GM23248 (cell line): ENCODE results near the gene MICOS13. TPM values are rescaled to one million over a fixed set of nuclear protein-coding genes. Genes with fewer than 3 reads are reported as not detected.

Source experiments
- DNase-seq: peaks from one replicate; pipeline ENCODE4 v3.0.0-alpha.2; 2015
- H2AFZ ChIP-seq: fragments of 200-600 bp; sonication (generic); 2 replicates; pipeline ENCODE4 v1.6.1; 2016; ENCODE audit warnings: antibody characterized with exemption
- H3F3A ChIP-seq: fragments of 200-600 bp; sonication (generic); 2 replicates; pipeline ENCODE4 v1.6.1; 2016; ENCODE audit warnings: mild to moderate bottlenecking, antibody characterized with exemption, mixed run types; ENCODE audit not compliant: insufficient read depth
- H3K27ac ChIP-seq: fragments of 200-600 bp; sonication (generic); 2 replicates; pipeline ENCODE4 v1.5.1; 2016; ENCODE audit warnings: mild to moderate bottlenecking
- H3K27me3 ChIP-seq: fragments of 200-600 bp; sonication (generic); replicated peaks from 2 replicates; pipeline ENCODE4 v1.6.1; 2016; ENCODE audit warnings: mild to moderate bottlenecking; ENCODE audit not compliant: insufficient read depth
- H3K36me3 ChIP-seq: fragments of 200-600 bp; sonication (generic); 2 replicates; pipeline ENCODE4 v1.6.1; 2016; ENCODE audit warnings: low read depth, mild to moderate bottlenecking
- H3K4me1 ChIP-seq: fragments of 200-600 bp; sonication (generic); 2 replicates; pipeline ENCODE4 v1.6.1; 2016; ENCODE audit warnings: mild to moderate bottlenecking; ENCODE audit not compliant: insufficient read depth
- H3K4me2 ChIP-seq: fragments of 200-600 bp; sonication (generic); one replicate; pipeline ENCODE4 v1.6.1; 2016; ENCODE audit warnings: mild to moderate bottlenecking; ENCODE audit not compliant: unreplicated experiment
- H3K4me3 ChIP-seq: fragments of 200-600 bp; sonication (generic); 2 replicates; pipeline ENCODE4 v1.5.1; 2016; ENCODE audit warnings: mild to moderate bottlenecking
- H3K79me2 ChIP-seq: fragments of 200-600 bp; sonication (generic); 2 replicates; pipeline ENCODE4 v1.6.1; 2016; ENCODE audit warnings: mild to moderate bottlenecking; ENCODE audit not compliant: insufficient read depth
- H3K9ac ChIP-seq: fragments of 200-600 bp; sonication (generic); 2 replicates; pipeline ENCODE4 v1.6.1; 2016; ENCODE audit warnings: mild to moderate bottlenecking
- H3K9me2 ChIP-seq: fragments of 200-600 bp; sonication (generic); 2 replicates; pipeline ENCODE4 v1.6.1; 2016; ENCODE audit warnings: mixed run types, mild to moderate bottlenecking, moderate library complexity; ENCODE audit not compliant: insufficient read depth
- H3K9me3 ChIP-seq: fragments of 200-600 bp; sonication (generic); one replicate; pipeline ENCODE4 v1.6.1; 2017; ENCODE audit warnings: low read depth
- H4K20me1 ChIP-seq: fragments of 200-600 bp; sonication (generic); 2 replicates; pipeline ENCODE4 v1.6.0; 2016; ENCODE audit not compliant: insufficient read depth
- EZH2 ChIP-seq: fragments of 200-600 bp; sonication (generic); IDR thresholded peaks from 2 replicates; pipeline ENCODE4 v1.6.1; 2018; ENCODE audit warnings: antibody characterized with exemption, mild to moderate bottlenecking; ENCODE audit not compliant: insufficient read depth, poor library complexity, severe bottlenecking
- EZH2phosphoT487 ChIP-seq: fragments of 200-600 bp; sonication (generic); IDR thresholded peaks from 2 replicates; pipeline ENCODE4 v1.6.1; 2018; ENCODE audit warnings: antibody characterized with exemption, moderate library complexity, mild to moderate bottlenecking, low read depth; ENCODE audit not compliant: insufficient read depth
- WGBS, 2 experiments: methylation state at CpG; one replicate each; pipeline ENCODE4 v1.1.6; 2015 to 2017; ENCODE audit warnings: low lambda C conversion rate in 2 of 2, low coverage in 1 of 2; ENCODE audit errors: missing lambda C conversion rate in 2 of 2; 5-methylcytosine and 5-hydroxymethylcytosine counted together
- in situ Hi-C: fragments of 300-500 bp; cut with MboI; formaldehyde crosslinking; loops from 2 replicates; pipeline ENCODE4 v1.15.0; 2020
- polyA plus RNA-seq: library from polyadenylated mRNA; unstranded; fragments of >200 nt; fragmentation: Nextera tagmentation; extraction: Ambion mirVana; gene quantifications from 2 replicates; pipeline ENCODE4 v1.2.1, GENCODE V29; 2016
- total RNA-seq: library from RNA; depleted of rRNA; stranded (reverse); fragments of >200 nt; shearing (Covaris generic); gene quantifications from 2 replicates; pipeline ENCODE4 v1.2.3, GENCODE V29; 2014

Gene MICOS13
- total and polyA plus RNA-seq, 2 experiments from 2014 or later = 44.5 to 147 TPM

DNA sequence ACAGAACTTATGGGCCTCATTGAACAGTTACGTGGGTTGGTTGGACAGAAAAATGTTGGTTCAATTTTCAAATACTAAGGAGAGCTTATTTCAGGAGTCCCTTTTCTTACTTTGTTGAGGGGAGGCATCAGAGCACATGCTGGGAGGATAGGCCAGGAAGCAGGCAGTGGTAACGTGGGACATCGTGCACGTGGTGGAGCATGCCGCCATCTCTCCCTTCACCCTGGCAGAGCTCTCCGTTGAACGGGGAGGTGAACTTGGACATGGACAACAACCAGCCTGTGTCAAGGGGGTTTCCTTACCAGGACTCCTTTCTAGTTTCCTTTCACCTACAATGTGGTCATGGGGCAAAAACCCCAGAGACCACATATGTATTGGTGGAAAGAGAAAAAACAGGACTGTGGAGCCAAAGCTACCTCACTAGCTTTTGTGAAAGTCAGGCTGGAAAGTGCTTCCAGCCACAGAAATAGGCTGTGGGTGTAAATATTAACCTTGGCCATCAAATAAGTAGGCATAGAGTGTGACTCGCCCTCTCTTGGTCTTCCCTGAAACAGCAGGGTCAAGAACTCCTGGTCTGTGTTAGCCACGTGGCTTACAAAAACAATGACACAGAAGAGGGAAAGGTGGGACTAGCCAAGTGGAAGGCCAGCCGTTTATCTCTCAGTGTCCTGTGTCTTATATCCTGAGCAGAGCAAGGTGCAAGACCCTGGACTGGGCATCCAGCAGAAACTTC lies 14.4 kb downstream of the MICOS13 start:
- Histone ChIP-seq H3K27me3 (no peaks in the 10 kb centered on the region), H3K4me1 (peaks cover 7% of the 10 kb centered on the region; the same call in 1 of the 2 replicates), H3K36me3 (peaks cover 50% of the 10 kb centered on the region), H3K9ac (peak overlapping the region; percentile 26), H3K4me2 (no peak overlapping the region), H3F3A (peaks cover 29% of the 10 kb centered on the region), H3K9me2 (no peaks in the 10 kb centered on the region), H4K20me1 (no peaks in the 10 kb centered on the region), H3K4me3 (no peak overlapping the region), H3K27ac (peak overlapping the region; percentile 38), H3K9me3 (no peaks in the 10 kb centered on the region), H3K79me2 (peaks cover 12% of the 10 kb centered on the region), H2AFZ (no peak overlapping the region)
- peak; percentile 84 for DNase-seq
- in situ Hi-C loops = no loop called here
- 63 to 64% methylated on average over 10 of the region's 10 CpGs for WGBS, 2 experiments
- TF ChIP-seq EZH2 (no peak), EZH2phosphoT487 (no peak)

DNA sequence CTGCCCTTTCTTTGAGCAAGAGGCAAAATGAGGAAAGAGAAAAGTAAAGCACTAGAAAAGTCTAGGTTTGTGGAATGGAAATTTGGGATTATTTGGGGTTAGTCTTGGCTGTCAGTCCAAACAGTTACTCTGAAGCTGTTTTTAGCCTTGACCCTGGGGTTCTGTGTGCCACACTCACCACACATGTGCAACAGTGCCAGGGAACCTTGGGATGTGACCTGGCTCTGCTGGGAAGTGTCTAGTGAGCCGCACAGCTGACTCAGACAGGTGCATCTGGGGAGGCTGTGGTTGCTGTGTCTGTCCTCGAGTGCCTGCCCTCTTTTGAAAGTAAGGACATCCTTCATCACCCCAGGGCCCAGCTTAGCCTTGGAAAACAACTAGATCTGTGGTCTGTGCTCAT lies 15.8 kb downstream of the MICOS13 start:
- TF ChIP-seq EZH2 = no peak
- no peak for TF ChIP-seq EZH2phosphoT487
- peaks cover 12% of the 10 kb centered on the region for H3K79me2 ChIP-seq
- no peaks in the 10 kb centered on the region for H3K9me2 ChIP-seq
- H3F3A ChIP-seq = peaks cover 29% of the 10 kb centered on the region
- H3K27me3 ChIP-seq = no peaks in the 10 kb centered on the region
- no peak overlapping the region for H2AFZ ChIP-seq
- peaks cover 7% of the 10 kb centered on the region; the same call in 1 of the 2 replicates for H3K4me1 ChIP-seq
- H3K4me2 ChIP-seq = no peak overlapping the region
- no peaks in the 10 kb centered on the region for H3K9me3 ChIP-seq
- H4K20me1 ChIP-seq = no peaks in the 10 kb centered on the region
- peaks cover 54% of the 10 kb centered on the region for H3K36me3 ChIP-seq
- H3K9ac ChIP-seq = no peak overlapping the region
- in situ Hi-C loops = no loop called here
- no peak overlapping the region for H3K4me3 ChIP-seq
- WGBS, 2 experiments = 96 to 100% methylated on average over 2 of the region's 2 CpGs
- no peak overlapping the region for H3K27ac ChIP-seq
- no peak for DNase-seq

DNA sequence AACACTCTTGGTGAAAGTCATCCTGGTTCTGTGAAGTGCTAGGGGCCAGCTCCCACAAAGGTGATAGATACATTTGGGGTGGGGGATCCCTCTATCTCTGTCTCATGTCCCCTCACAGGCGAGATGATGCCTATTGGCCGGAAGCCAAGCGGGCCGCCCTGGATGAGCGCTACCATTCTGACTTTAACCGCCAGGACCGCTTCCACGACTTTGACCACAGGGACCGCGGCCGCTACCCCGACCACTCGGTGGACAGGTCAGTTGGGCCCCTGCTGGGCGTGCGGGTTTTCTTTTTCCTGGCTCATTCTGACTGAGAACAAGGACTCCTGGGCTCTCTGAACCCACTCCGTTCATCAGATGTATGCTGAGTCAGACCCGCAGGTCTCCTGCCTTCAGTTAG lies 16.4 kb downstream of the MICOS13 start:
- Histone ChIP-seq H3K9me2 (no peaks in the 10 kb centered on the region), H3K79me2 (peaks cover 12% of the 10 kb centered on the region), H3K27me3 (no peaks in the 10 kb centered on the region), H3F3A (peaks cover 29% of the 10 kb centered on the region), H3K27ac (no peak overlapping the region), H3K9ac (no peak overlapping the region), H4K20me1 (no peaks in the 10 kb centered on the region), H3K4me1 (peaks cover 7% of the 10 kb centered on the region; the same call in 1 of the 2 replicates), H2AFZ (no peak overlapping the region), H3K4me2 (no peak overlapping the region), H3K36me3 (peaks cover 52% of the 10 kb centered on the region), H3K4me3 (no peak overlapping the region), H3K9me3 (no peaks in the 10 kb centered on the region)
- no peak for TF ChIP-seq EZH2phosphoT487
- TF ChIP-seq EZH2 = no peak
- 95 to 98% methylated on average over 17 of the region's 17 CpGs for WGBS, 2 experiments
- in situ Hi-C loops = no loop called here
- no peak for DNase-seq

DNA sequence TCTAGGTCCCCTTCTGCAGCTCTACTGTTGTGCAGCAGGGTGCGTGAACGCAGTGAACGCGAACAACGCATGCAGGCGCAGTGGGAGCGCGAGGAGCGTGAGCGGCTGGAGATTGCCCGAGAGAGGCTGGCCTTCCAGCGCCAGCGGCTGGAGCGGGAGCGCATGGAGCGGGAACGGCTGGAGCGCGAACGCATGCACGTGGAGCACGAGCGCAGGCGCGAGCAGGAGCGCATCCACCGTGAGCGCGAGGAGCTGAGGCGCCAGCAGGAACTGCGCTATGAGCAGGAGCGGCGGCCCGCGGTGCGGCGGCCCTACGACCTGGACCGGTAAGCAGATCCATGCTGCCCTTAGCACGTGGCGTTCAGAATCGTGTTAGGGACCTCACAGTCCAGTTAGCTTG lies 18.8 kb downstream of the MICOS13 start:
- WGBS, 2 experiments = 98% methylated on average over 40 to 42 of the region's 42 CpGs
- Histone ChIP-seq H3K4me3 (no peak overlapping the region), H2AFZ (no peak overlapping the region), H3K36me3 (peaks cover 53% of the 10 kb centered on the region), H3K9me3 (no peaks in the 10 kb centered on the region), H3K4me1 (peaks cover 7% of the 10 kb centered on the region; the same call in 1 of the 2 replicates), H3K4me2 (no peak overlapping the region), H4K20me1 (no peaks in the 10 kb centered on the region), H3K27me3 (no peaks in the 10 kb centered on the region), H3K9ac (no peak overlapping the region), H3K79me2 (peaks cover 27% of the 10 kb centered on the region), H3K9me2 (no peaks in the 10 kb centered on the region), H3K27ac (no peak overlapping the region), H3F3A (peaks cover 29% of the 10 kb centered on the region)
- in situ Hi-C loops = no loop called here
- no peak for TF ChIP-seq EZH2
- TF ChIP-seq EZH2phosphoT487 = no peak
- DNase-seq = no peak
